HepG2 (cell line): ENCODE results near the gene FAIM2. TPM values are rescaled to one million over a fixed set of nuclear protein-coding genes. Genes with fewer than 3 reads are reported as not detected.

Source experiments
- ATAC-seq: fragments of 200-7000 bp; cut with Tn5 transposase; 3 replicates; pipeline ENCODE4 v1.9.1; 2020; ENCODE audit warnings: mild to moderate bottlenecking, moderate library complexity
- BruUV-seq: library from RNA; stranded (reverse); fragments of 400-500 nt; replicated peaks from 2 replicates; lab custom pipeline; 2021; lab: Mats Ljungman, UMichigan
- CTCF ChIA-PET: fragments of 300-600 bp; formaldehyde crosslinking; extraction: SDS; loops from one replicate; lab custom pipeline; 2021; ENCODE audit warnings: low total read pairs, inconsistent platforms, low intra/inter-chr PET ratio; lab: Yijun Ruan, JAX
- POLR2A ChIA-PET: fragments of 350-600 bp; sonication (Branson Sonifier 250); formaldehyde crosslinking; loops from one replicate; lab custom pipeline; 2020; ENCODE audit warnings: antibody characterized with exemption, inconsistent platforms; lab: Yijun Ruan, JAX
- DNase-seq: peaks from one replicate; pipeline ENCODE4 v3.0.0-alpha.2; 2015; ENCODE audit warnings: low spot score
- FAIRE-seq: peaks from 3 replicates; lab custom pipeline; 2011; peaks lifted over from hg19 to GRCh38; lab: Jason Lieb, UNC
- H2AFZ ChIP-seq: one replicate; pipeline ENCODE4 v1.6.1; 2011; ENCODE audit warnings: low read length, inconsistent platforms
- H3K27ac ChIP-seq: fragments of 300-600 bp; 3 replicates; pipeline ENCODE4 v1.8.0; 2011; ENCODE audit warnings: mixed run types, mild to moderate bottlenecking, mixed read lengths, low read length, inconsistent platforms; ENCODE audit not compliant: insufficient read depth; ENCODE audit errors: extremely low read length
- H3K27me3 ChIP-seq, 2 experiments: fragments of 200-600 bp in 1 of 2; 2 replicates in 1 of 2; 3 replicates in 1 of 2; pipeline versions ENCODE4 v1.6.0 to v1.8.0; 2011; ENCODE audit warnings: low read length in 2 of 2, mild to moderate bottlenecking in 2 of 2, moderate library complexity in 2 of 2, inconsistent platforms in 1 of 2; ENCODE audit not compliant: insufficient read depth in 2 of 2, control insufficient read depth in 1 of 2
- H3K36me3 ChIP-seq, 2 experiments: fragments of 200-600 bp in 1 of 2; replicated peaks in 1 of 2; 2 replicates in 1 of 2; 3 replicates in 1 of 2; pipeline versions ENCODE4 v1.5.1 to v1.8.0; 2011; ENCODE audit warnings: low read length in 2 of 2, inconsistent platforms in 1 of 2; ENCODE audit not compliant: insufficient read depth in 2 of 2, control insufficient read depth in 1 of 2
- H3K4me1 ChIP-seq: 2 replicates; pipeline ENCODE4 v1.5.1; 2012; ENCODE audit warnings: low read length, inconsistent platforms; ENCODE audit not compliant: insufficient read depth
- H3K4me2 ChIP-seq: 2 replicates; pipeline ENCODE4 v1.6.0; 2011; ENCODE audit warnings: low read depth, low read length, inconsistent platforms
- H3K4me3 ChIP-seq, 3 experiments: fragments of 200-600 bp in 1 of 3; sonication (generic), shearing (Covaris generic) in 1 of 3; replicated peaks in 1 of 3; 2 replicates each; pipeline ENCODE4 v1.5.1; 2011 to 2016; ENCODE audit warnings: low read length in 3 of 3, inconsistent platforms in 2 of 3, low read depth in 2 of 3, mild to moderate bottlenecking in 2 of 3, control low read depth in 1 of 3, mixed read lengths in 1 of 3; ENCODE audit not compliant: insufficient read depth in 1 of 3
- H3K79me2 ChIP-seq: one replicate; pipeline ENCODE4 v1.6.1; 2011; ENCODE audit warnings: low read length, inconsistent platforms; ENCODE audit not compliant: insufficient read depth
- H3K9ac ChIP-seq: 2 replicates; pipeline ENCODE4 v1.6.0; 2011; ENCODE audit warnings: mild to moderate bottlenecking, low read depth, low read length, inconsistent platforms; ENCODE audit not compliant: insufficient read depth
- H3K9me3 ChIP-seq: 2 replicates; pipeline ENCODE4 v1.5.1; 2012; ENCODE audit warnings: mild to moderate bottlenecking, low read length
- H4K20me1 ChIP-seq: 2 replicates; pipeline ENCODE4 v1.6.0; 2011; ENCODE audit warnings: inconsistent platforms, mild to moderate bottlenecking, low read length, moderate library complexity; ENCODE audit not compliant: insufficient read depth
- ARID4A ChIP-seq: sonication (generic); formaldehyde crosslinking; IDR thresholded peaks from 2 replicates; pipeline ENCODE4 v1.5.0; 2020; ENCODE audit warnings: mild to moderate bottlenecking, missing genetic modification reagents, borderline replicate concordance
- ATRX ChIP-seq: sonication (generic); formaldehyde crosslinking; IDR thresholded peaks from 2 replicates; pipeline ENCODE4 v1.4.0; 2020; ENCODE audit warnings: missing genetic modification reagents, borderline replicate concordance
- EHMT2 ChIP-seq: fragments of 200-600 bp; sonication (generic); IDR thresholded peaks from 2 replicates; pipeline ENCODE4 v1.7.0; 2017; ENCODE audit warnings: antibody characterized with exemption, low read depth, low read length, borderline replicate concordance
- FOXJ3 ChIP-seq: sonication (generic); formaldehyde crosslinking; IDR thresholded peaks from 2 replicates; pipeline ENCODE4 v1.4.0; 2020; ENCODE audit warnings: missing genetic modification reagents, mild to moderate bottlenecking, borderline replicate concordance
- MNT ChIP-seq: fragments of 450-650 bp; IDR thresholded peaks from 2 replicates; pipeline ENCODE4 v1.6.1; 2016
- NFYC ChIP-seq: IDR thresholded peaks from 2 replicates; pipeline ENCODE4 v1.6.1; 2016; ENCODE audit warnings: missing genetic modification reagents, missing compliant biosample characterization
- ZBTB44 ChIP-seq: sonication (generic); formaldehyde crosslinking; IDR thresholded peaks from 2 replicates; pipeline ENCODE4 v1.4.0; 2020; ENCODE audit warnings: missing genetic modification reagents
- ZNF335 ChIP-seq: sonication (generic); formaldehyde crosslinking; IDR thresholded peaks from 2 replicates; pipeline ENCODE4 v1.4.0; 2020; ENCODE audit warnings: missing genetic modification reagents
- ZNF337 ChIP-seq: sonication (generic); formaldehyde crosslinking; IDR thresholded peaks from 2 replicates; pipeline ENCODE4 v1.5.1; 2020; ENCODE audit warnings: missing genetic modification reagents, low read depth, mild to moderate bottlenecking, borderline replicate concordance
- ZNF530 ChIP-seq: sonication (generic); formaldehyde crosslinking; IDR thresholded peaks from 2 replicates; pipeline ENCODE4 v1.5.0; 2020; ENCODE audit warnings: low read depth, mild to moderate bottlenecking, missing genetic modification reagents
- ZNF564 ChIP-seq: sonication (generic); formaldehyde crosslinking; IDR thresholded peaks from 2 replicates; pipeline ENCODE4 v1.8.1; 2023; ENCODE audit warnings: mild to moderate bottlenecking, missing genetic modification reagents
- ZSCAN25 ChIP-seq: sonication (generic); formaldehyde crosslinking; IDR thresholded peaks from 2 replicates; pipeline ENCODE4 v1.8.0; 2022; ENCODE audit warnings: mild to moderate bottlenecking, missing genetic modification reagents
- WGBS: methylation state at CpG from one replicate; pipeline ENCODE4 v1.1.6; 2017; ENCODE audit warnings: low lambda C conversion rate; 5-methylcytosine and 5-hydroxymethylcytosine counted together
- in situ Hi-C: cut with HindIII; loops from 2 replicates; pipeline ENCODE4 v1.10.0; 2017; ENCODE audit warnings: low pct_unique_long_range_greater_than_20kb; ENCODE audit not compliant: extremely low pct_ligation_motif_present
- intact Hi-C: fragments of 100-400 bp; cut with micrococcal nuclease; formaldehyde crosslinking; loops from one replicate; pipeline ENCODE4 v1.10.0; 2022; ENCODE audit not compliant: unreplicated experiment
- polyA plus RNA-seq, 8 experiments: library from polyadenylated mRNA; depleted of rRNA in 3 of 8; stranded (reverse) in 7 of 8; unstranded in 1 of 8; fragments of >200 nt; fragmentation: Illumina TruSeq in 4 of 8; extraction: Trizol in 4 of 8; gene quantifications; 2 replicates each; pipeline versions ENCODE4 v1.2.1 to v1.2.3, GENCODE V29; 2011 to 2016; ENCODE audit warnings: low read depth in 4 of 8, missing spikeins in 1 of 8, mixed read lengths in 1 of 8; ENCODE audit not compliant: insufficient read depth in 1 of 8
- total RNA-seq, 5 experiments: library from RNA; depleted of rRNA; stranded (reverse); fragments of >200 nt; fragmentation: Illumina TruSeq; extraction: Trizol; gene quantifications; 2 replicates each; pipeline ENCODE4 v1.2.3, GENCODE V29; 2016; ENCODE audit warnings: low read depth in 1 of 5

FAIM2 gene
- total and polyA plus RNA-seq, 2 of the 13 experiments (the other 11 are each of a cell fraction or from before 2014, with no cell fraction given): not detected

GRCh38 chr12:49872781-49873181, 30.9 kb downstream of the FAIM2 start:
- Histone ChIP-seq H2AFZ (no peak overlapping the region), H3K4me2 (no peak overlapping the region), H3K27me3 (peaks cover 2 to 39% of the 10 kb centered on the region in 2 experiments; a peak in 3 of 5 replicates), H4K20me1 (no peaks in the 10 kb centered on the region), H3K9me3 (no peaks in the 10 kb centered on the region; the same call in 1 of the 2 replicates), H3K79me2 (no peaks in the 10 kb centered on the region)
- DNase-seq: no peak
- BruUV-seq: no TSS peak
- no peak for FAIRE-seq
- CTCF ChIA-PET: no interaction called here
- intact Hi-C loops: no loop called here
- in situ Hi-C loops: no loop called here
- no peak for ATAC-seq
- no peak for TF ChIP-seq FOXJ3 (CRISPR knock-in tag)
- TF ChIP-seq MNT: no peak
- TF ChIP-seq EHMT2: no peak
- no peak for TF ChIP-seq ZNF564 (CRISPR knock-in tag)
- TF ChIP-seq ZBTB44: no peak
- no peak for TF ChIP-seq ZNF337 (CRISPR knock-in tag)
- no peak for TF ChIP-seq ATRX (CRISPR knock-in tag)
- TF ChIP-seq ZNF335 (CRISPR knock-in tag): no peak
- no peak for TF ChIP-seq ZSCAN25 (CRISPR knock-in tag)
- TF ChIP-seq ZNF530 (CRISPR knock-in tag): no peak
- no peak for TF ChIP-seq ARID4A
- TF ChIP-seq NFYC (CRISPR knock-in tag): no peak
- TF ChIP-seq, all 625 proteins: peak for 0
- H3K9ac ChIP-seq: no peak overlapping the region
- H3K4me1 ChIP-seq: peaks cover 13% of the 10 kb centered on the region
- WGBS: 21% methylated on average over 3 of the region's 6 CpGs
- H3K4me3 ChIP-seq: no peak overlapping the region
- H3K36me3 ChIP-seq: no peaks in the 10 kb centered on the region
- POLR2A ChIA-PET: no interaction called here
- H3K27ac ChIP-seq: no peak overlapping the region
